H1 (cell line): ENCODE data around the gene ADAMTS17. TPM values are rescaled to one million over a fixed set of nuclear protein-coding genes. Genes with fewer than 3 reads are reported as not detected.

Source experiments
- CTCF ChIA-PET: fragments of 300-600 bp; sonication (Branson Sonifier 250); formaldehyde crosslinking; loops from one replicate; lab custom pipeline; 2021; ENCODE audit not compliant: partially characterized antibody; lab: Charles Lee
- POLR2A ChIA-PET: fragments of 300-600 bp; sonication (Branson Sonifier 250); formaldehyde crosslinking; loops from one replicate; lab custom pipeline; 2021; ENCODE audit warnings: inconsistent platforms; ENCODE audit not compliant: partially characterized antibody; lab: Charles Lee
- DNase-seq, 2 experiments: peaks; one replicate each; pipeline versions ENCODE4 v3.0.0 to v3.0.0-alpha.2; 2010 to 2022; ENCODE audit warnings: low spot score in 2 of 2, low read depth in 1 of 2, mixed read lengths in 1 of 2
- FAIRE-seq: peaks from 2 replicates; lab custom pipeline; 2011; peaks lifted over from hg19 to GRCh38; lab: Jason Lieb, UNC
- H2AFZ ChIP-seq: 2 replicates; pipeline ENCODE4 v1.8.1; 2012; ENCODE audit warnings: low read length, inconsistent platforms
- H2AK5ac ChIP-seq: 2 replicates; pipeline ENCODE4 v1.6.1; 2013; ENCODE audit warnings: low read depth, low read length
- H2BK120ac ChIP-seq: replicated peaks from 2 replicates; pipeline ENCODE3; 2013; ENCODE audit warnings: low read depth, low read length, inconsistent platforms
- H2BK12ac ChIP-seq: 2 replicates; pipeline ENCODE4 v1.6.1; 2013; ENCODE audit warnings: low read depth, low read length
- H2BK15ac ChIP-seq: 2 replicates; pipeline ENCODE4 v1.6.1; 2013; ENCODE audit warnings: low read length
- H2BK20ac ChIP-seq: 2 replicates; pipeline ENCODE4 v1.6.1; 2013; ENCODE audit warnings: low read length
- H2BK5ac ChIP-seq: 2 replicates; pipeline ENCODE4 v1.6.1; 2013; ENCODE audit warnings: low read depth, low read length
- H3K14ac ChIP-seq: 2 replicates; pipeline ENCODE4 v1.6.1; 2013; ENCODE audit warnings: inconsistent platforms; ENCODE audit not compliant: insufficient read length
- H3K18ac ChIP-seq: 2 replicates; pipeline ENCODE4 v1.6.1; 2013; ENCODE audit warnings: low read length; ENCODE audit errors: extremely low read depth
- H3K23ac ChIP-seq: 2 replicates; pipeline ENCODE4 v1.6.1; 2013; ENCODE audit warnings: inconsistent platforms; ENCODE audit not compliant: insufficient read length
- H3K23me2 ChIP-seq: 2 replicates; pipeline ENCODE4 v1.6.1; 2013; ENCODE audit warnings: low read depth, low read length
- H3K27ac ChIP-seq: 2 replicates; pipeline ENCODE4 v1.6.1; 2011; ENCODE audit warnings: low read depth, low read length, inconsistent platforms
- H3K27me3 ChIP-seq, 4 experiments: replicated peaks in 1 of 4; 1 replicate in 1 of 4; 2 replicates in 3 of 4; pipeline versions ENCODE4 v1.6.1 to v1.8.1; 2011 to 2013; ENCODE audit warnings: low read length in 3 of 4, mild to moderate bottlenecking in 3 of 4, inconsistent platforms in 2 of 4, mixed read lengths in 2 of 4, moderate library complexity in 1 of 4; ENCODE audit not compliant: control insufficient read depth in 3 of 4, insufficient read depth in 3 of 4; ENCODE audit errors: extremely low read depth in 1 of 4
- H3K36me3 ChIP-seq, 4 experiments: 2 replicates each; pipeline versions ENCODE4 v1.6.1 to v1.8.1; 2011 to 2013; ENCODE audit warnings: mild to moderate bottlenecking in 4 of 4, low read length in 3 of 4, moderate library complexity in 2 of 4, control low read depth in 1 of 4, inconsistent platforms in 1 of 4; ENCODE audit not compliant: insufficient read depth in 4 of 4, control insufficient read depth in 2 of 4
- H3K4ac ChIP-seq: replicated peaks from 2 replicates; pipeline ENCODE3; 2013; ENCODE audit warnings: low read length, low read depth, mixed read lengths, inconsistent platforms; ENCODE audit not compliant: insufficient read length
- H3K4me1 ChIP-seq, 4 experiments: replicated peaks in 1 of 4; 1 replicate in 1 of 4; 2 replicates in 3 of 4; pipeline versions ENCODE4 v1.6.1 to v1.8.1; 2011 to 2013; ENCODE audit warnings: low read length in 3 of 4, inconsistent platforms in 2 of 4, mixed read lengths in 1 of 4; ENCODE audit not compliant: insufficient read depth in 4 of 4, control insufficient read depth in 3 of 4
- H3K4me2 ChIP-seq, 2 experiments: 2 replicates each; pipeline versions ENCODE4 v1.6.1 to v1.8.1; 2011 to 2013; ENCODE audit warnings: low read depth in 2 of 2, low read length in 2 of 2, control low read depth in 1 of 2, inconsistent platforms in 1 of 2, mild to moderate bottlenecking in 1 of 2; ENCODE audit not compliant: insufficient read depth in 1 of 2
- H3K4me3 ChIP-seq, 4 experiments: fragments of 200-600, 300-600 bp in 1 of 4; sonication (generic), shearing (Covaris generic), sonication (Bioruptor Twin) in 1 of 4; 2 replicates each; pipeline versions ENCODE4 v1.5.1 to v1.8.1; 2011 to 2016; ENCODE audit warnings: low read length in 4 of 4, low read depth in 3 of 4, control low read depth in 2 of 4, inconsistent platforms in 2 of 4, mild to moderate bottlenecking in 2 of 4, mixed read lengths in 1 of 4, moderate library complexity in 1 of 4; ENCODE audit not compliant: insufficient read depth in 2 of 4; ENCODE audit errors: extremely low read depth in 1 of 4
- H3K56ac ChIP-seq: replicated peaks from 2 replicates; pipeline ENCODE3; 2013; ENCODE audit warnings: low read depth, mild to moderate bottlenecking, mixed read lengths, low read length, inconsistent platforms; ENCODE audit not compliant: insufficient read length
- H3K79me1 ChIP-seq: 2 replicates; pipeline ENCODE4 v1.6.1; 2013; ENCODE audit warnings: low read depth, low read length, control low read depth
- H3K79me2 ChIP-seq, 2 experiments: 2 replicates each; pipeline versions ENCODE4 v1.6.1 to v1.8.1; 2012 to 2013; ENCODE audit warnings: low read length in 2 of 2, mild to moderate bottlenecking in 2 of 2, inconsistent platforms in 1 of 2; ENCODE audit not compliant: insufficient read depth in 2 of 2, control insufficient read depth in 1 of 2
- H3K9ac ChIP-seq, 4 experiments: replicated peaks in 1 of 4; 1 replicate in 1 of 4; 2 replicates in 3 of 4; pipeline versions ENCODE4 v1.6.1 to v1.8.1; 2011 to 2013; ENCODE audit warnings: low read depth in 3 of 4, low read length in 3 of 4, control low read depth in 2 of 4, mild to moderate bottlenecking in 2 of 4, moderate library complexity in 2 of 4, inconsistent platforms in 1 of 4; ENCODE audit errors: extremely low read depth in 1 of 4
- H3K9me3 ChIP-seq, 2 experiments: 2 replicates each; pipeline versions ENCODE4 v1.6.1 to v1.8.1; 2012 to 2013; ENCODE audit warnings: mild to moderate bottlenecking in 2 of 2, moderate library complexity in 2 of 2, control low read depth in 1 of 2, inconsistent platforms in 1 of 2, low read depth in 1 of 2, low read length in 1 of 2, mixed read lengths in 1 of 2; ENCODE audit not compliant: insufficient read depth in 2 of 2
- H4K20me1 ChIP-seq, 2 experiments: replicated peaks in 1 of 2; 2 replicates each; pipeline versions ENCODE3 to v1.8.1; 2011 to 2013; ENCODE audit warnings: inconsistent platforms in 2 of 2, low read length in 2 of 2, mild to moderate bottlenecking in 1 of 2; ENCODE audit not compliant: insufficient read depth in 2 of 2, control insufficient read depth in 1 of 2
- H4K5ac ChIP-seq: 2 replicates; pipeline ENCODE4 v1.6.1; 2013; ENCODE audit warnings: low read length, low read depth, mixed read lengths, inconsistent platforms; ENCODE audit not compliant: insufficient read length
- H4K8ac ChIP-seq: 2 replicates; pipeline ENCODE4 v1.8.0; 2013; ENCODE audit warnings: mild to moderate bottlenecking, moderate library complexity, low read length, inconsistent platforms; ENCODE audit not compliant: insufficient read depth; ENCODE audit errors: extremely low read depth
- H4K91ac ChIP-seq: replicated peaks from 2 replicates; pipeline ENCODE3; 2013; ENCODE audit warnings: low read length, mixed read lengths, inconsistent platforms; ENCODE audit not compliant: insufficient read length
- BRCA1 ChIP-seq: IDR thresholded peaks from 2 replicates; pipeline ENCODE4 v1.6.1; 2012; ENCODE audit warnings: low read depth, low read length, improper control_type of control experiment
- CHD1 ChIP-seq: IDR thresholded peaks from 2 replicates; pipeline ENCODE4 v1.6.1; 2012; ENCODE audit warnings: low read depth, low read length, improper control_type of control experiment
- EGR1 ChIP-seq: IDR thresholded peaks from 2 replicates; pipeline ENCODE4 v1.6.1; 2011; ENCODE audit warnings: low read depth, low read length, borderline replicate concordance
- JUN ChIP-seq: IDR thresholded peaks from 2 replicates; pipeline ENCODE4 v1.6.1; 2011; ENCODE audit warnings: low read depth, mild to moderate bottlenecking, improper control_type of control experiment, low read length
- KDM5A ChIP-seq: fragments of 200-600 bp; IDR thresholded peaks from 2 replicates; pipeline ENCODE4 v1.7.1; 2012; ENCODE audit warnings: mild to moderate bottlenecking, low read length, inconsistent platforms, mixed read lengths
- POU5F1 ChIP-seq: IDR thresholded peaks from 2 replicates; pipeline ENCODE4 v1.6.1; 2011; ENCODE audit warnings: low read depth, mild to moderate bottlenecking, low read length, moderate library complexity
- RXRA ChIP-seq: IDR thresholded peaks from 2 replicates; pipeline ENCODE4 v1.6.1; 2011; ENCODE audit warnings: low read depth, mild to moderate bottlenecking, low read length, moderate library complexity; ENCODE audit not compliant: insufficient read depth
- SIX5 ChIP-seq: IDR thresholded peaks from 2 replicates; pipeline ENCODE4 v1.6.1; 2011; ENCODE audit warnings: mild to moderate bottlenecking, low read depth, low read length
- SP4 ChIP-seq: IDR thresholded peaks from 2 replicates; pipeline ENCODE4 v1.6.1; 2012; ENCODE audit warnings: low read length, inconsistent platforms
- TAF7 ChIP-seq: optimal IDR thresholded peaks from 2 replicates; pipeline ENCODE3; 2011; ENCODE audit warnings: low read depth, mild to moderate bottlenecking, inconsistent platforms, low read length, moderate library complexity, borderline replicate concordance
- YY1 ChIP-seq: IDR thresholded peaks from 2 replicates; pipeline ENCODE4 v1.6.1; 2011; ENCODE audit warnings: low read depth, mild to moderate bottlenecking, low read length
- WGBS, 2 experiments: shearing (Covaris generic) in 1 of 2; methylation state at CpG; one replicate each; pipeline versions ENCODE4 v1.1.6 to v1.1.7; 2013 to 2015; ENCODE audit warnings: low lambda C conversion rate in 2 of 2, mixed read lengths in 2 of 2, inconsistent platforms in 1 of 2, low coverage in 1 of 2, missing lambda C conversion rate in 1 of 2; ENCODE audit not compliant: insufficient replicate concordance in 2 of 2, insufficient coverage in 1 of 2, insufficient read length in 1 of 2; ENCODE audit errors: extremely low coverage in 1 of 2, missing lambda C conversion rate in 1 of 2; 5-methylcytosine and 5-hydroxymethylcytosine counted together
- polyA plus RNA-seq, 7 experiments: library from polyadenylated mRNA; depleted of rRNA in 3 of 7; stranded (reverse) in 5 of 7; unstranded in 2 of 7; fragments of >200 nt in 5 of 7; fragments of 200-250 nt in 2 of 7; gene quantifications; 1 replicate in 5 of 7; 2 replicates in 1 of 7; 4 replicates in 1 of 7; pipeline versions ENCODE4 v1.2.1 to v1.2.3, GENCODE V29; 2011 to 2013; ENCODE audit warnings: missing spikeins in 2 of 7, mixed read lengths in 2 of 7
- total RNA-seq: library from RNA; stranded (reverse); fragmentation: NEBNext Ultra II Directional; extraction: Animal tissue kit (Norgen Biotek cat#: 25700); gene quantifications from 2 replicates; pipeline ENCODE4 v1.2.1, GENCODE V29; 2021

ADAMTS17 gene
- total and polyA plus RNA-seq, 2 of the 8 experiments (the other 6 are each of a cell fraction or from before 2014, with no cell fraction given), result 0.51 to 1.7 TPM

DNA sequence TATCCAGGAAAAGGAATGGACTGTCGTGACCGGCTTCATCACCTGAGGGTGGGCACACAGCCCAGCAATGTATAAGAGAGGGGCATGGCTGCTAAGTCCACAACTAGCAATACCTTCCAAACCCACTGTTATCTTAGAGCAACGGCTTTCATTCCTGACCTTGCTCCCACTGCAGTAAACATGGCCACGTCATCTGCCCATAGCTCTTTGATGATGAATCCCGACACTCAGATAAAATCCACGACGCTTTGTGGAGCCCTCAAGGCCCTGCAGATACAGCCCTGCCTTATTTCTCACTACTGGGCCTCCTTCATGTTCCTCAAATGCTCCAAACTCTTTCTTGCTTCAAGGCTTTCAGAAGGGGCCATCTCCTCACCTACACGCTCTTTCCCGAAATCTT, 114.0 kb downstream of the ADAMTS17 start:
- Histone ChIP-seq H2BK5ac (no peak overlapping the region), H3K4ac (no peak overlapping the region), H2BK12ac (no peak overlapping the region), H2BK15ac (no peak overlapping the region), H3K79me1 (no peaks in the 10 kb centered on the region), H2BK120ac (no peak overlapping the region), H3K4me1 (peaks cover 0 to 4% (median 1%) of the 10 kb centered on the region in 4 experiments; a peak in 2 of 7 replicates), H2AFZ (no peak overlapping the region), H3K9me3 (0 out of 4 replicates have a peak, but pooled peaks cover 0 to 3% of the 10 kb centered on the region in 2 experiments), H3K56ac (no peak overlapping the region), H4K8ac (no peak overlapping the region), H3K23ac (no peak overlapping the region), H3K4me3 (no peak overlapping the region), H4K5ac (no peak overlapping the region), H2AK5ac (no peak overlapping the region), H3K36me3 (no peaks in the 10 kb centered on the region), H3K18ac (no peak overlapping the region), H3K27me3 (no peaks in the 10 kb centered on the region), H3K79me2 (no peaks in the 10 kb centered on the region), H4K91ac (no peak overlapping the region), H3K27ac (no peak overlapping the region), H3K4me2 (no peak overlapping the region), H3K9ac (no peak overlapping the region), H3K14ac (no peak overlapping the region), H4K20me1 (no peaks in the 10 kb centered on the region), H3K23me2 (no peaks in the 10 kb centered on the region), H2BK20ac (no peak overlapping the region)
- CTCF ChIA-PET, result interaction anchor here (1.0 kb wide), 1 partner anchor 9 kb away, joined by 5 read pairs; no protein-coding TSS in a partner anchor
- FAIRE-seq, result no peak
- no peak for DNase-seq
- WGBS, 2 experiments, result 87% methylated on average over 9 of the region's 9 CpGs; no CpG with 5 or more reads in 1 of the 2 experiments
- POLR2A ChIA-PET, result no interaction called here
- TF ChIP-seq BRCA1 (no peak), POU5F1 (no peak), CHD1 (no peak), RXRA (no peak), EGR1 (no peak), KDM5A (no peak), JUN (no peak), YY1 (no peak), SIX5 (no peak), SP4 (no peak), TAF7 (no peak)
